ENCODE measurements around the gene CP. TPM values are rescaled to one million over a fixed set of nuclear protein-coding genes. Genes with fewer than 3 reads are reported as not detected.

The CP gene
- total and polyA plus RNA-seq, 2 experiments from 2014 or later, result 2.8 to 3.6 TPM

GRCh38 chr3:149247008-149247710 is 25.5 kb upstream of the CP start:
- no peaks in the 10 kb centered on the region for H3F3A ChIP-seq (replicated peaks; ENCODE audit: low read depth)
- H3K4me2 ChIP-seq, result peak overlapping the region; percentile 63; the same call in 1 of the 2 replicates
- H3K27me3 ChIP-seq (ENCODE audit: insufficient read depth), result peaks cover 31% of the 10 kb centered on the region
- no peak overlapping the region for H3K4me3 ChIP-seq
- H3K27ac ChIP-seq (ENCODE audit: low read depth), result no peak overlapping the region
- no peaks in the 10 kb centered on the region for H4K20me1 ChIP-seq (replicated peaks; ENCODE audit: insufficient read depth)
- Mint-ChIP-seq H3K9me3 (no peaks in the 10 kb centered on the region; the same call in 1 of the 3 replicates), H3K4me3 (no peak overlapping the region), H3K27ac (no peak overlapping the region), H3K4me1 (peaks cover 49% of the 10 kb centered on the region), H3K36me3 (ENCODE audit: low read depth) (peaks cover 2% of the 10 kb centered on the region; the same call in 1 of the 3 replicates), H3K27me3 (ENCODE audit: insufficient read depth, low read depth, poor library complexity) (peaks cover 14% of the 10 kb centered on the region)
- ATAC-seq (no peak), DNase-seq (ENCODE audit: low spot score) (no peak)
- H3K9me2 ChIP-seq (ENCODE audit: insufficient read depth), result no peaks in the 10 kb centered on the region; the same call in 1 of the 2 replicates
- TF ChIP-seq STAT1 (IDR thresholded peaks at IDR 0.05; ENCODE audit: unreplicated experiment) (no peak), REST (IDR thresholded peaks at IDR 0.05; ENCODE audit: unreplicated experiment) (no peak), ZNF331 (CRISPR knock-in tag; IDR thresholded peaks at IDR 0.05; ENCODE audit: low read depth) (no peak), CTCF (conservative IDR thresholded peaks at IDR 0.05; ENCODE audit: low read depth in 2 of 2) (no peak), EZH2 (IDR thresholded peaks at IDR 0.05; ENCODE audit: low read depth, unreplicated experiment) (no peak), JUNB (IDR thresholded peaks at IDR 0.05; ENCODE audit: unreplicated experiment) (no peak), POLR2AphosphoS5 (IDR thresholded peaks at IDR 0.05; ENCODE audit: low read depth) (no peak), CREB1 (CRISPR knock-in tag; IDR thresholded peaks at IDR 0.05; ENCODE audit: low read depth) (no peak), ZNF462 (CRISPR knock-in tag; IDR thresholded peaks at IDR 0.05) (no peak), EZH2phosphoT487 (IDR thresholded peaks at IDR 0.05; ENCODE audit: unreplicated experiment) (no peak), ZNF114 (CRISPR knock-in tag; IDR thresholded peaks at IDR 0.05) (no peak), NANOG (IDR thresholded peaks at IDR 0.05; ENCODE audit: borderline replicate concordance) (no peak)
- TF ChIP-seq, protein P1, sequence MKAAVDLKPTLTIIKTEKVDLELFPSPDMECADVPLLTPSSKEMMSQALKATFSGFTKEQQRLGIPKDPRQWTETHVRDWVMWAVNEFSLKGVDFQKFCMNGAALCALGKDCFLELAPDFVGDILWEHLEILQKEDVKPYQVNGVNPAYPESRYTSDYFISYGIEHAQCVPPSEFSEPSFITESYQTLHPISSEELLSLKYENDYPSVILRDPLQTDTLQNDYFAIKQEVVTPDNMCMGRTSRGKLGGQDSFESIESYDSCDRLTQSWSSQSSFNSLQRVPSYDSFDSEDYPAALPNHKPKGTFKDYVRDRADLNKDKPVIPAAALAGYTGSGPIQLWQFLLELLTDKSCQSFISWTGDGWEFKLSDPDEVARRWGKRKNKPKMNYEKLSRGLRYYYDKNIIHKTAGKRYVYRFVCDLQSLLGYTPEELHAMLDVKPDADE (IDR thresholded peaks at IDR 0.05), result no peak
- H3K36me3 ChIP-seq (ENCODE audit: insufficient read depth), result no peaks in the 10 kb centered on the region
- H3K4me1 ChIP-seq (ENCODE audit: insufficient read depth), result peaks cover 52% of the 10 kb centered on the region
- H3K79me2 ChIP-seq (replicated peaks; ENCODE audit: insufficient read depth), result no peaks in the 10 kb centered on the region
- H2AFZ ChIP-seq, result no peak overlapping the region
